Glomerular endothelial cell (primary cell): Measurements from ENCODE around the gene NSUN3. TPM values are rescaled to one million over a fixed set of nuclear protein-coding genes. Genes with fewer than 3 reads are reported as not detected.

Source experiments
- DNase-seq: peaks from one replicate; pipeline ENCODE4 v3.0.0-alpha.2; 2011; ENCODE audit warnings: low read depth, low spot score; ENCODE audit errors: extremely low read depth
- total RNA-seq: library from RNA; depleted of rRNA; stranded (reverse); fragments of >200 nt; gene quantifications from 2 replicates; pipeline ENCODE4 v1.2.3, GENCODE V29; 2015

Gene NSUN3
- total RNA-seq, 1 donor from 2014 or later, result 12.6 TPM

DNA sequence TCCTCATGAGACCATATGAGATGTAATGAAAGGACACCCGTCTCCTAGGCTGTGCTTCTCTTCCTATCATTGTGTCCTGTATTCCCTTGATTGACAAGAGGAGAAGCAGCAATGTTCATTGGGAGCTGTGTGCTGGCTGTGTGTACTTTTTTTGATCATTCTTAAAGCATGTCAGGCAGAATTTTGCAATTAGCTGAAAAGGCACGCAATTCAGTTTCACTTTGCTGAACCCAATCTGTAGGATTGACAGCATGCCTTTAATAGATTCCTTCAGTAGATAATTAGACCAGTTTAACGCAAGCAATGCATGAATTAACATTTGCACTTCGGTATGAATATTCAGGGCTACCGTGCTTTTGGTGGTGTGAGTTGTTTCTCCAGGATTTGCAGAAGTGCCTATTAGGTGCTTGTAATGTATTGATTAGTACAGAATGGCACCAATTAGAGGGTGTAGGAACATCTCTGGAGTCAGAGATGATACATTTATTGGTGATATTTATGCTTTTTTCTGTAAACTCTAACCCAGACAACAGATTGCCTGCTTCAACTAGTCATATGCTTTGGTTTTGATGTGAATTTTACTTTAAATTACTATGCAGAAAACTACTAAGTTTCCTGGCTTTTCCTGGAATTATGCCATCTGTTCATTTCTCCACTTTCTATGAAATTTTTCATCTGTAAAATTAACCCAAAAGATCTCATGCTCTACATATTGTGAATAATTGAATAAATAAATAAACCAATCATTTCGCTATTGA is 114.3 kb downstream of the NSUN3 start:
- DNase-seq, result no peak

Other genes with a start within 250 kb of the NSUN3 start
- 25.4 and 26.1 TPM in 2 replicates for gene PROS1, start 89.2 kb upstream of the NSUN3 start, total RNA-seq
- gene ARL13B, start 82.9 kb upstream of the NSUN3 start, total RNA-seq, result 6.3 and 6.6 TPM in 2 replicates
- not detected in 2 replicates for gene STX19, start 34.5 kb upstream of the NSUN3 start, total RNA-seq
- gene DHFR2, start 145 bp upstream of the NSUN3 start, total RNA-seq, result 2.5 and 2.6 TPM in 2 replicates